ENCODE measurements around the gene NELFB.

NELFB gene

DNA sequence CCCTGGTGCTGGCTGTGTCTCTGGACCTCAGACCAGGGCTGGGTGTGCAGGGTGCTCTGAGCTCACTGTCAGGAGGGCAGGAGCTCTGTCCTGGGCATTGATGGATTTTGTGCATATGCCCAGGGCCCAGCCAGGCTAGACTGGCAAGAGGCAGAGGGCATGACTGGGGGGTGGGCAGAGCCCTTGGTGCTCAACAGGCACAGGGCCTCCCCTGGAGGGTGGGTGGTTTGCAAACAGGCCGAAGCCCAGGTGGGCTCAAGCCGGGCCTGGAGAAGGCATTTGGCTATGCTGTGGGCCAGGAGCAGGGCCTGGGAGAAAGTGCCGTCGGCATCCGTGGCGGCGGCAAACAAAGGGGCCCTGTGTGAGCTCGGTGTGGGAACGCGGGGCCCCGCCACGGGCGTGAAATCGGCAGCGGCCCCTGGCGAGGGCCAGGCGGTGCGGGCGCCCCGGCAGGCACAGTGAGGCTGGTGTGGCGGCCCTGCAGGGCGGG is 48.8 kb downstream of the NELFB start:
- DNase-seq (ENCODE audit: insufficient read length, low spot score) (no peak), FAIRE-seq (no peak)
- no peak for TF ChIP-seq POLR2A (IDR thresholded peaks at IDR 0.05; ENCODE audit: low read depth, low read length)

DNA sequence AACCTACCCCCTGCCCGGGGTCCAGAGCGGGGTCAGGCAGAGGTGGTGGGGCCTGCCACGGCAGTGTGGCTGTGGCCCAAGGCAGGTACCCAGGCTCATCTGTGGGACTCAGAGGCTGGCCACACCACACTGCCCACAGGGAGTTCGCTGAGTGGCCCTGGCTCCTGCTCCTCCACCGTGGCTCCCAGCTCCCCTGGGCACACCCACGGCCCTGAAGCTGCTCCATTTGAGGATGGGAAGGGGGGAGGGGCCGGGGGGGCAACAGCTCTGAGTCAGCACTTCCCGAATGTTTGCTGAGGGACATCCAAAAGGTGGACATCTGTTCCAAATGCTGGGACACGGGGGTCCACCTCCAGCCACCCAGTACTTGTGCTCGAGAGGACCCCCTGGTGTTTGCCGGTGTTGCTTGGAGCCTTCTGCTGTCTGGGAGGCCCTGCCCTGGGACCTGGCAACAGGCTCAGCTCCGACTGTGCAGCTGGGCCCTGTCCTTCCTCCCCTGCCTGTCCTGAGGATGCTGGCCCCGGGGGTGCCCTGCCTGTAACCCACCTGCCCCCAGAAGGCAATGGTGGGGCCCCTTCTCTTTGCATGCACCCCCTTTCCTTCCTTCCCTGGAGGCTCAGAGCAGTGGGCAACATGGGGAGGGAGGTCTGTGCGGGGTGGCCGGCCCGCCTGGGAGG is 49.4 kb downstream of the NELFB start:
- no peak for FAIRE-seq
- no peak for DNase-seq (ENCODE audit: insufficient read length, low spot score)

DNA sequence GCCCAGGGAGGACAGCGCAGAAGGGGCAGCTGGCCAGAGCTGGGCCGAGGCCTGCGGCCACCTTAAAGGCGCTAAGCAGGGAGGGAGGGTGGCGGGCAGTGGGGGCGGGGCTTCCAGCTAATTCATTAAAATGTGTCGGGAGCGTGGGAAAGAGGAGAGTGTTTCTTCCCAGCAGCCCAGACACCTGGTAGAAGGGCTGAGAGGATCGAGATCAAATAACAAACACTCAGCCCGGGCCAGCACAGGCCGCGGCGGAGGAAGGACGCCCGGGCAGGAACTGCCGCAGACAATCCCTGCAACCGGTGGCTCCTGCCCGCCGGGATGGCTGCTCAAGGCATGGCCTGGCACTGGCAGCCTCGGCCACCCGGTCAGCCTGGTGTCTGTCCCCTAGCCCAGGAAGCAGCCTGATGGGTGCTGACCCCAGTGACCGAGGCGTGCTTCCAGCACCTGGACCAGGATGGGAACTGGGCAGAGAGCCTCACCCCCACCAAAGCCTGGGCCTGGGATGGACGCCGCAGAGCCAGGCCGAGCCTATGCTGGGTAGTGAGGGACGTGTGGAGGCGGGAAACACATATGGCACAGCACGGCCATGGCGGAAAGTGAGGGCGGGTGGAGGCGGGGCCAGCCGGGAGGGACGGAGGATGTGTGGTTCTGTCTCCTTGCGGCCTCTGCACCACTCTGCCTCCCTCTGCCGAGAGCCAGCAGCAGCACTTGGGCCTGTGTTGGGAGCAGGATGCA is 50.1 kb downstream of the NELFB start:
- DNase-seq (ENCODE audit: insufficient read length, low spot score) (no peak), FAIRE-seq (no peak)
- no peak for TF ChIP-seq POLR2A (IDR thresholded peaks at IDR 0.05; ENCODE audit: low read depth, low read length)

More for the DNA sequence above, 49.4 kb downstream of the NELFB start:
- no peak for TF ChIP-seq POLR2A (IDR thresholded peaks at IDR 0.05; ENCODE audit: low read depth, low read length)

- no peak for TF ChIP-seq POLR2A (IDR thresholded peaks at IDR 0.05; ENCODE audit: low read depth, low read length)
- no peak for FAIRE-seq
- DNase-seq (ENCODE audit: insufficient read length, low spot score): no peak
Measured at GRCh38 chr9:137305798-137306065, 50.6 kb downstream of the NELFB start.

- TF ChIP-seq POLR2A (IDR thresholded peaks at IDR 0.05; ENCODE audit: low read depth, low read length): no peak
- no peak for DNase-seq (ENCODE audit: insufficient read length, low spot score)
- FAIRE-seq: no peak
Measured at GRCh38 chr9:137306066-137306849, 51.1 kb downstream of the NELFB start.

DNA sequence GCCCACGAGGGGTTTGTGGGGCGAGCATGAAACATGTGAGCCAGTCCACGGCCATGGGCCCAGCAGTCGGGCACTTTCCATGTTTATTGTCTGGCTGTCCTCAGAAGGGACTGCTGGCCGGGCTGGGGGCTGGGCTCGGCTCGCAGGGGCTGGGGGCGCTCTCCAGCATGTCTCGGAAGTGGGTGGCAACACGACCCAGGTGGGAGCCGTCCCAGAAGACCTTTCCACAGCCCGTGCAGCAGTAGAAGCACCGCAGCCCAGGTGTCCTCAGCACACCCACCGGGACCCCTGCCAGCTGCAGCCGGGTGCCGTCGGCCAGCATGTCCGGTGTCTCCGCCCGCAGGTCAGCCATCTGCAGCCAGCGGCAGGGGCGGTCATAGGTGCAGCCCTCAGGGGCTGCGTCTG is 51.7 kb downstream of the NELFB start:
- DNase-seq (ENCODE audit: insufficient read length, low spot score) (no peak), FAIRE-seq (no peak)
- TF ChIP-seq POLR2A (IDR thresholded peaks at IDR 0.05; ENCODE audit: low read depth, low read length): no peak

DNA sequence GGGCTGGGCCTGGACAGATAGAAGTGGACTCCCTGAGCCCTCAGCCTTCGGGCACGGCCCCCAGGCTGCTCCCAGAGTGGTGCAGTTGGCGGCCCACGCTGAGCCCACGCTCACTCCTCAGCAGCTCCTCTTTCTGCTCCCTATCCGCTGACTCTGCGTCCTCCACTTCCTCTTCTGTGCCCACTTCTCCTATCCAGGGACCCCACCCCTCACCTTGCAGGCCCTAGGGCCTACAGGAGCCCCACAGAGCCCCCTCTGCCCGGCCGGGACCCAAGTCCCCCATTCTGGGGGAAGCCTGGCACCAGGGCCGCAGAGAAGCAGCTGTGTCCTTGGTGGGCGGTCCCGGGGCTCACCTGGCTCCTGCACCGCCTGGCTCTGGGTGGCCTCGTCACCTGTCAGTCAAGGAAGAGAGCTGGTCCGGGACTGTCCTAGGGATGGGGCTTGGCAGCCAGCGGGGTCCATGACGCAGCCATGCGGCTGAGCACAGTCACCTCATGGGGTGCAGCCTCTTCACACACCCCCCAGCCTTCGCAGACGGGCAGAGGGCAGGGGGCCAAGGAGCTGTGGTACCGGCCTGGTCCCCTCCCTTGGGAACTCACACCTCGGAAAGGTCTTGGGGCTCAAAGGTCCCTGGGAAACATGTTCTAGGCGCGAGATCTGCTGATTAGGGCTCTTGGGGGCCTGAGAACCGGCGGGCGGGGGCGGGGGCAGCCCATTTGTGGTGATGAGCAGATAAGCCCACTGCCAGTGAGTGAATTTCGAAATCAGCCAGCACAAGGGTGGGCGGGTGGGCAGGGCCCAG is 52.3 kb downstream of the NELFB start:
- no peak for TF ChIP-seq POLR2A (IDR thresholded peaks at IDR 0.05; ENCODE audit: low read depth, low read length)
- DNase-seq (ENCODE audit: insufficient read length, low spot score) (no peak), FAIRE-seq (no peak)

DNA sequence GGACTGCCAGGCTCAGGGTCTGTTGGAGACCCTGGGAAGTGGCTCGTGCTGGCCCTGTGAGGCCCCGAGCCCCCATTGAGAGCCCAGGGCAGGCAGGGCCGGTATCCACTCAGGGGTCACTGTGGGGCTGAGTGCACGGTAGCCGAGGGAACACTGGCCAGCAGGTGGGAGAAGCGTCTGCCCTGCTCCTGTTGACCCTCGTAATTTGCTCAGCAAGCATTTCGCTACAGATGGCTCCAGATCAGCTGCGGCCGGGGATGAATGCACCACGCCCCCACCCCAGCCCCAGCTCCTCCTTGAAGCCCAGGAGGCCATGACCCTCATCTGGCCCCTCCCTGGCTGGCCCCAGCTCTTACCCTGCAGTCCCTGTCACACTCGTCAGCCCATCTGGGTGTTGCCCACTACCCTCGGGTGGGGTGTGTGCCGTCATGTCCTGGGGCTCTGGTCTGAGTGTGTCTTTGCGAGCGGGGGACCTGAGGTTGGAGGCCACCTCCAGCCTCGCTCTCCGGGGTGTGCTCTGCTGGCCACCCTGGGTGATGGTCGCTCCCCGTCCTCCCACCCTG is 53.0 kb downstream of the NELFB start:
- DNase-seq (ENCODE audit: insufficient read length, low spot score) (no peak), FAIRE-seq (no peak)
- no peak for TF ChIP-seq POLR2A (IDR thresholded peaks at IDR 0.05; ENCODE audit: low read depth, low read length)

- TF ChIP-seq POLR2A (IDR thresholded peaks at IDR 0.05; ENCODE audit: low read depth, low read length): no peak
- DNase-seq (ENCODE audit: insufficient read length, low spot score) (no peak), FAIRE-seq (no peak)
Measured at GRCh38 chr9:137309368-137310188, 54.5 kb downstream of the NELFB start.

DNA sequence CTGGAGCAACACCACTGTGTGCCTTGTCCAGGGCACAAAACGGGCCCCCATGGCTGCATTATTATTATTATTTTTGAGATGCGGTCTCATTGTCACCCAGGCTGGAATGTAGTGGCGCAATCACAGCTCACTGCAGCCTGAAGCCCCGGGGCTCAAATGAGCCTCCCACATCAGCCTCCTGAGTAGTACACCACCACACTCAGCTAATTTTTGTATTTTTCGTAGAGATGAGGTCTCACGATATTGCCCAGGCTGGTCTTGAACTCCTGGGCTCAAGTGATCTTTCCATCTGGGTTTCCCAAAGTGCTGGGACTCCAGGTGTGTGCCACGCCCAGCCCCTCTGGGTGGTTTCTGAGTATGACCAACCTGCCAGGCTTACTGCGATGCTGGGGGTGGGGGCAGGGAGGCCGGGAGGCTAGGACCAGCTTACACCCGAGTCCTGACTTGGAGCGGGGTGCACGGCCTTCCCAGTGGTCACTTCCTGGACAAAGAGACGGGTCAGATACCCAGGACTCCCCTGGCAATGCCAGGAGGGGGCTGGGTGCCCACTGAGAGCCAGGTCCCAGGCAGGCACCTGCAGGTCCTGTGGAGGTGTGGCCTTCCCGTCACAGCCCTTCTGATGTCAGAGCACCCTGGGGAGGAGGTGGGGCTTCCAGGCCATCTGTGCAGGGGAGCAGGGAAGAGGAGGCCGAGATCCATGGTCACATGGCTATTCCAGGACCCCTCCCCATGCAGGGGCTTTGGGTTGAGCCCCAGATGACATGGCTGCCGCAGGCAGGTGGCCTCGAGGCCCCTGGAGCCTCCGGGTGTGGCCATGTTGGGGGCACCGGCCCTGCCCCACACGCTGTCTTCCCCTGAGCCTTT is 55.3 kb downstream of the NELFB start:
- FAIRE-seq (no peak), DNase-seq (ENCODE audit: insufficient read length, low spot score) (no peak)
- no peak for TF ChIP-seq POLR2A (IDR thresholded peaks at IDR 0.05; ENCODE audit: low read depth, low read length)

DNA sequence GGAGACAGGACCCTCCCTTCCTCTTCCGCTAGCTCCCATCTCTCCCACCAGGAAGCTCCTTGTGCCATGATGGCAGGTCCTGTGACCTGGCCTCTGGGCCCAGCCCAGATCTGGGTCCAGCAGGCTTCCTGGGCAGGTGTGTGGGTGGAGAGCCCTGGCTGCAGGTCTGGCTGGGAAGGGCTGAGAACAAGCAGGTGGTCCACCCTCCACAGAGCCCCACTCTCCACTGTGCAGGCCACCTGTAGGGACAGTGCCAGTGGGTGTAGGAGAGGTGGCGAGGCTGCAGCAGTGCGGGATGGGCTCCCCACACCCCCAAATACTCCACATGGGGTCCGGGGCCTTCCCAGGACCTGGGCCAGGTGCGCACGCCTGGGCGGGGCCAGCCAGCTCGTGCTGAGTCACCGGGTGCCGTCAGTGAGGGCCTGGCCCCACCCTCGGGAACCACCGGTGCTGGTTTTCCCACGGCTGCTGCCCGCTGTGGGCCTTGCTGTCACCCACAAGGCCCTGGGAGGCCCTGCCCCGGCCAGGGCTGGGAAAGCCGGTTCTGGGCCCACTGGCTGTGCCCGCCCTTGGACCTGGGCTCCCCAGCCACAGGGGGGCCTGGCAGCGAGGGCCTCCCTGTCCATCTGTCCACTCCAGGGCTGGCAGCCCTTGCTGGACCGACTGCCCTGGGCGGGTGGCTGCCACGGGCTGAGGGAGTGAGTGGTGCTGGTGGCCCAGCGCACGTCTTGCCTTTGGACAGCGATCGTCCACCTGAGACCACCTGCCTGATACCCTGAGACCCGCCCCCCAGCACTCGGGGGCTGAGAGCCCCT is 56.3 kb downstream of the NELFB start:
- DNase-seq (ENCODE audit: insufficient read length, low spot score): no peak
- no peak for FAIRE-seq
- TF ChIP-seq POLR2A (IDR thresholded peaks at IDR 0.05; ENCODE audit: low read depth, low read length): no peak

Measured in H54 (cell line).